Amniotic epithelial cell (primary cell): ENCODE results near the gene CHPF2.

Experiments used
- DNase-seq: peaks from one replicate; pipeline ENCODE4 v3.0.0-alpha.2; 2010; ENCODE audit warnings: low read depth

CHPF2 gene, protein sequence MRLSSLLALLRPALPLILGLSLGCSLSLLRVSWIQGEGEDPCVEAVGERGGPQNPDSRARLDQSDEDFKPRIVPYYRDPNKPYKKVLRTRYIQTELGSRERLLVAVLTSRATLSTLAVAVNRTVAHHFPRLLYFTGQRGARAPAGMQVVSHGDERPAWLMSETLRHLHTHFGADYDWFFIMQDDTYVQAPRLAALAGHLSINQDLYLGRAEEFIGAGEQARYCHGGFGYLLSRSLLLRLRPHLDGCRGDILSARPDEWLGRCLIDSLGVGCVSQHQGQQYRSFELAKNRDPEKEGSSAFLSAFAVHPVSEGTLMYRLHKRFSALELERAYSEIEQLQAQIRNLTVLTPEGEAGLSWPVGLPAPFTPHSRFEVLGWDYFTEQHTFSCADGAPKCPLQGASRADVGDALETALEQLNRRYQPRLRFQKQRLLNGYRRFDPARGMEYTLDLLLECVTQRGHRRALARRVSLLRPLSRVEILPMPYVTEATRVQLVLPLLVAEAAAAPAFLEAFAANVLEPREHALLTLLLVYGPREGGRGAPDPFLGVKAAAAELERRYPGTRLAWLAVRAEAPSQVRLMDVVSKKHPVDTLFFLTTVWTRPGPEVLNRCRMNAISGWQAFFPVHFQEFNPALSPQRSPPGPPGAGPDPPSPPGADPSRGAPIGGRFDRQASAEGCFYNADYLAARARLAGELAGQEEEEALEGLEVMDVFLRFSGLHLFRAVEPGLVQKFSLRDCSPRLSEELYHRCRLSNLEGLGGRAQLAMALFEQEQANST

DNA sequence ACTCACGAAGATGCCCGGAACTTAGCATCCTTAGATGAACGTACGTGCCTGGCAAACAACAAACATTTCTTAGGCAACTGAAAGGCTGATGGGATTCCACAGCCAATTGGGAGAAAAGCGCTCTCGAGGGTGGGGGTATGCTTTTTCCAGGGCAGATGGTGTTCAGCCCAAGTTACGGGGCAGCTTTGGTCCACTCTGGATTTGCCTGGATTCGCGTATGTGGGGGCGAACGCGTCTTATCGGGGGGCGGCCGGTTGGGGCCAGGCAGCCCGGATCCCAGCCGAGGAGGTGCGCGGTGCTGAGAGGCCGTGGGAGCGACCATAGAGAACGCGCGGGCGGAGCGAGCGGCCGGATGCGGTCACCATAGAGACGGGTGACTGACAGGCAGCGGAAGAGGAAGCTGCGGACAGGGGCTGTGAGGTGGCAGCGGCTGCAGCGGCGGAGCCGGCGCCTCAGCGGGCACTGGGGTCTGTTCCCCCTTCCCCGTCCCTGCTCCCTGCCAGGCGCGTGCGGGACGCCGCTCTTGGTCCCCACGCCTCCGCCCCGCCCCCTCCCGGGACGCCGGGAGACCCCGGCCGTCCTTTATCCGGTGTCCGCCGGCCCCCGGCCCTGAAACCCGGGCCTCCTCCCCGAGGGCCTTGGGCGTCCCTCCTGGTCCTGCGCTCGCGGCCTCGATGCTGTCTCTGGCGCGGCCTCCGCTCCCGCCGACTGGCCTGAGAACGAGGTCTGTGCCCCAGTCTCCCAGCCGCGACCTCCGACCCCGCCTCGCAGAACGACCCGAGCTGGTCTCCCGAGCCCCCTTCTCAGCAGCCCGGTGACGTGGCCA, at the start of gene CHPF2:
CHPF2 (plus strand) TSS at position 393 of the 826 bp plus-strand sequence. CDS start 1,529 bp downstream, outside the sequence.
- DNase-seq: peak; percentile 84

DNA sequence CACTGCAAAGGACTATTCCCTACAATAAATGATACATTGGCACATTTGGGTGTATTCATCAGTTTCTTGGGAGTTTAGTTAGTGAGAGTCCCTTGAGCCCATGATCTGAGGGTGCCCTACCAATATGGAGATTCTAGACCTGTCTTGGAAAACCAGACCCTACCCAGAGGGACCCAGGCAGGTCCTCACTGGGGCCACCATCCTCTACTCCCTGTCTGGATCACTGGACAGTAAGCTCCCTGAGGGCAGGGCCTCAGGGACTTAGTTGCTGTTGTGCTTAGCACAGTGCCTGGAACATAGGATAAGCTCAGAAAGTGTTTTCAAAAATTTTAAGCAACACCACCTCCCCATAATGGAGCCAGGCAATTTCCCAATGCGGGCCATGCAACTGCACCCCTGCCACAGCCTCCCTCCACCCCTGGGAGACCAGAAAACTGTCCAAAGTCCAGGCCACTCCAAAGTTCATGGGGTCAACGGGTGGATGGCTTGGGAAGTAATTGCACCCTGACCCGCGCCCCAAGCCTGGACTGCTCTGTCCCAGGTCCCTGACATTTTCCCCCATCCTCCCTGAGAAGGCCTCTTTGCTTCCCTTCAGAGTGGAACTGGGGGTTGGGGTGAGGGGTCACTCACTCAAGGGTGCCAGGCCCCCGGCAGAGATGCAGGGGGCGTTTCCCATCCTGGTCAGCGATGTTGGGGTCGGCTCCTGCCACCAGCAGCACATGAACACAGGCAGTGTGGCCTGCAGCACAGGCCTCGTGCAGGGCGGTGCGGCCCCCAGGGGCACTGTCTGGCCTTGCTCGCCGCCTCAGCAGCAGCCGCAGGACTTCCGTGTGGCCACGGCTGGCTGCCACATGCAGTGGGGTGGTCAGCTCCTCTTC, 46.3 kb upstream of the CHPF2 start:
- DNase-seq: no peak

DNA sequence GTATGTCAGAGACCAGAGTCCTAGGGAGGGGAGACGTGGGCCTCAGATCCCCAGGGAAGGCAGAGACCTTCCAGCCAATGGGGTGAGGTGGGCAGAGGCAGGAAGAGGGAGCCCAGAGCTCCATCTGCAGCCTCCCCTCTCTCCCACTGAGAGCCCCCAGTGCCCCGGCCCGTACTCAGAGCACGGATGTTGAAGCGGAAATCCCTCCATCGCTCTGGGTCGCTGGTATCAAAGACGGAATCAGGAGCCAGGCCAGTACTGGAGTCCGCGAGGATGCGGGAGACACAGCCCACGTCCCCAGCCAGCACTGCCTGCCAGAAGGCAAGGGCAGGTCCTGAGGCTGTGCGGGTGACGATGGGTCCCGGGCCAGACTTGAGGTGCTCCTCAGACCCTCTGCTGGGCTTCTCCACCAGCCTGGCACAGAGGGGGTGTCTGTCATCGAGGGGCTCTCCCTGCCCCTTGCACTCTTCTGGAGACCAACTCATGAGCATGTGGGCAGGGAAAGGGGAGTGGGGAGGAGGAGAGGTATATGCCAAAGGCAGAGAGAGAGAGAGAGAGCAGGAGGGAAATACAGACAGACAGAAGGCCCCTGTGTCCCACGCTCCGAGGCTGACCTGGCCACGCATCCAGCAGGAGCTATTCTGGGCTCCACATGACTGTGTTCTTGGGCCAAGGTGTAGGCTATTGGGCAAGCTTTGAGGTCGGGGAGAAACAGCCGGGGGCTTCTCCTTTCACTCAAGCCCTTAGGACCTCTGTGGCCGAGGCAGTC, 45.5 kb upstream of the CHPF2 start, which contains the start of gene ASB10:
ASB10 (minus strand) TSS at position 611 of the 769 bp plus-strand sequence; CDS start at position 491, 120 bp downstream.
- no peak for DNase-seq

DNA sequence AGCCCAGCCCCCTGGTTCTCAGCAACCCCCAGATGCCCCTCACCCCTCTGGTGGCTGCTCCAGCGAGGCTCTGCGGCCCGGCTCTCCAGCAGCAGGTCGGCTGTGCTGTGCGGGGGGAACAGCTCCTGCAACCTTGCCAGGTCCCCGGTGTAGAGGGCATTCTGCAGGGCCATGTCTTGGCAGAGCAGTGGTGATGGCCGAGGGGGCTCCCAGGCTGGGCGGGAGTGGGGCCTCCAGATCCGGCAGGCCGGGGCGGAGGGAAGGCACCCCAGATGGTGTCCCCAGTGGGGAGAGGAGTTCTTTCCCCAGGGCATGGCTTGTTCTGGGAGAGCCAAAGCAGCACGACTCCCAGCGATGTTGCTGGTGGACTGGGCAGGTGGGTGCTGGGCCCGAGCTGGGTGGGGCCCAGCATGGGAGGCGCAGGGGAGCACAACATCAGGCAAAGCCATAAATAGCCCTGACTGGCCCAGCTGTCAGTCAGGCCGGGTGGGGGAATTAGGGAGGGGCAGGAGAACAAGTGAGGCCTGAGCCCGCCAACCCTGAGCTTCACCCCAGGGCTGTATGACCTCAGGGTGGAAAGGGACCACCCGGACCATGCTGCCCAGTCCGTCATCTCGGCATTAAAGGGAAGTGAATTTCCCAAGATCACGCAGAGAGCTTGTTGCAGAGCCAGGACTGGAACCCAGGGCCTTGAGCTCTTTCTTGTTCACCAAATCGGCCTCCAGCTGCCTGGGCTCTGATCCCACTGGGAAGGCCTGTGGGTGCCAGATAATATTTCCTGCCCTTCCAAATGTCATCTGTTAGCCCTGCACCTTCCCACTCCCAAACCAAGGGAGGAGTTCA, 44.7 kb upstream of the CHPF2 start:
- no peak for DNase-seq

DNA sequence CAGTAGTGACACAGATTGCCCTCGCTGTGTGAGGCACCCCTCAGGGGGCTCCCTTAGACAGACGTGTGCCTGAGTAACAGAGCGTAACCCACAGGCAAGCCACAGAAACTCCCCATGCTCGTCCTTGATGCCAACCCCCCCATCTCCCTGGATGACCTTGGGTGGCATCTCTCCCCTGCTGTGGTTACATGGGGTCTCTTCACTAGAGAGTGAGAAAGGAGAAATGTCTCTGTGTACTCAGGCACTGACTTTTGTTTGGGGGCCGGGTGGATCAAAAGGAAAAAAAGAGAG, 44.1 kb upstream of the CHPF2 start:
- no peak for DNase-seq

DNA sequence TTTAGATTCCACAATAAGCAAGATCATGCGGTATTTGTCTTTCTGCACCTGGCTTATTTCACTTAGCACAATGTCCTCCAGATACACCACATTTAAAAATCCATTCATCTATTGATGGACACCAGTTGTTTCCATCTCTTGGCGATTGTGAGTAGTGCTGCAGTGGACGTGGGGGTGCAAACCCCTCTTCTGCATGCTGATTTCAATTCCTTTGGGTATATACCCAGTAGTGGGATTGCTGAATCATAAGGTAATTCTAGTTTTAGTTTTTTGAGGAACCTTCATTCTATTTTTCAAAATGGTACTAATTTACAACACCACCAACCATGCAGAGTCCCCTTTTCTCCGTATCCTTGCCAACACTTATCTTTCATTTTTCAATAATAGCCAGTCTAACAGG, 43.2 kb upstream of the CHPF2 start:
- DNase-seq: no peak

DNA sequence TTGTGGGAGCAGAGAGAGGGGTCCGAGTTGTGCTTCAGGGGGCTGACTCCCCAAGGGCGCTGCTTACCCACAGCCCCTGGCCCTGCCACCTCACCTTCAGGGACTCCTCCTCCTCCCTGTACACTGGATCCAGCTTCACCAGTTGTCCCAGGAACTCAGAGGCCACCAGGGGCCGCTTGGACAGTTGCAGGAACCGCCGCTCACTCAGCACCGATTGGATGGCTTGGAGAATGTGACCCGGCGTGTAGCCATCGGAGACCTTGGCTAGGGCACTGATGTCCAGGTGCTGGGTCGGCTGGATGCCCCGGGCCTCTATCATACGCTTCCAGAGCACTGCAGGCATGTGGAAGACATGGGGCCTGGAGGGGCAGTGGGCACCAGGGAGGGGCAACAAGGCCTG, 40.7 kb upstream of the CHPF2 start:
- DNase-seq: no peak

DNA sequence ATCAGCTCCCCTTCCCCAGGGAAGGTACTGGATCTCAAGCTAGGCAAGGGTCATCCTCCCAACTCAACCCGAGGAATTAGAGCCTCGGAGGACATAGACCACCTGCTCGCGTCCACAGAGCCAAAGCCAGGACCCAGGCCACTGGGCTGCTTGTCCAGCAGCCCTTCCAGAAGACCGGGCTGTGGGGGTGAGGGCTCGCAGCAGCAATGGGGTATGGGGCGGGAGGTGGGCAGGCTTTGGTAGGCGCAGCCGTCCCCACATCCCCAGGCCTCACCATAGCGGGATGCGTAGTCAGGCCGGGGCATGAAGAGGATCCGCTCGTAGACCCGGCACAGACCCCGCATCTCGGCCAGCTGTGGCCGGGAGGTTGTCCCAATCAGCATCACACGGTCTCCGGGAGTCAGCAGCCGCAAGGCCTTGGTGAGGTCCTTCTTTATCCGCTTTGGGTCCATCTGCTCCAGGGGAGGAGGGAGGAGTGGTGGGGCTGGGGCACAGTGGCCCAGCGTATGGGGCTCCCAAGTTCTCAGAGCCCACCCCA, 40.2 kb upstream of the CHPF2 start:
- DNase-seq: no peak

DNA sequence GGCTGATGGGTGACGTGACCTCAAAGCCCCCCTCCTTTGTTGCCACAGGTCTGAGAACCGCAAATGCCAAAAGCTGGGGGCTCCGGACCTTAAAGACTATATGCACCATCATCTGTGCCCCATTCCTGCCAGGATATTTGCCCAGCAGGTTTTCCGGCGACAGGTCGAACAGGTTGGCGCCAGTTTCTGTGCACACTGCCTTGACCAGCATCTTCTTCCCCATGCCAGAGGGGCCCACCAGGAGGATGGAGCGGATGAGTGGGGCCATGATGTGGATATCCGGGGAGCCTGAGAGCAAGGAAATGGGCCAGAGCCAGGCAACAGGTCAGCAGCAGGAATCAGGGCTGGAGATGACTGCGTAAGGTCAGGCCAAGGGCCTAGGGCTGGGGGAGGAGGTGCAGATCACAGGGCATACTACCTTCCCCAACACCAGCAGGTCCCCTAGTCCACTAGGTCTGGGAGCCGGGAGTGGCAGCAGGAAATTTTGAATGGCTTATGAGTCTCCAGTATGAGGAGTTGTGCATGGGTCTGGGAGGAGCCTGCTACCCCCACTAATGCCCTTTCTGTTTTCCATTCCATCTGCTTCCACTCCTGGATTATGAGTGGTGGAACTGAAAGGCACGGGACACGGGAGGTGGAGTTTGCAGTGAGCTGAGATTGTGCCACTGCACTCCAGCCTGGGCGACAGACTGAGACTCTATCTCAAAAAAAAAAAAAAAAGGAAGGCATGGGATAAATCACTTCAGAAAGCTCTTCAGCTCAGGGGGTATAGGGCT, 38.9 kb upstream of the CHPF2 start:
- no peak for DNase-seq

DNA sequence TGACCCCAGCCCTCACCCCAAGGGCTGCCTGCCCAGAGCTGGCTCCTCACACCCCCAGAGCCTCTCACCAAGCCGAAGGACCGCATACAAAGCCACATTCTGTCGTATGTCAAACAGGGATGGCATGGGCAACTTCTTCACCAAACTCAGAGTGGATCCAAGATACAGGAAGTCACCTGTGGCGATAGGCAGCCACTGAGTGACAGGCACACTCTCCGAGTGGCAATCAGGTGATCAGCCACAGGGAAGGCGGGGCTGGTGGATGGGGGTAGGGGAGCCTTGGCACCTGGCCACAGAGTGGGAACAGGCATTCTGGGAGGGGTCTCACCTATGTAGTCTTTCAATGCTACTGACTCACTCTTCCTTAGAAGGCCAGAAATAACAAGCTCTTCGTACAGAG, 38.1 kb upstream of the CHPF2 start:
- no peak for DNase-seq

DNA sequence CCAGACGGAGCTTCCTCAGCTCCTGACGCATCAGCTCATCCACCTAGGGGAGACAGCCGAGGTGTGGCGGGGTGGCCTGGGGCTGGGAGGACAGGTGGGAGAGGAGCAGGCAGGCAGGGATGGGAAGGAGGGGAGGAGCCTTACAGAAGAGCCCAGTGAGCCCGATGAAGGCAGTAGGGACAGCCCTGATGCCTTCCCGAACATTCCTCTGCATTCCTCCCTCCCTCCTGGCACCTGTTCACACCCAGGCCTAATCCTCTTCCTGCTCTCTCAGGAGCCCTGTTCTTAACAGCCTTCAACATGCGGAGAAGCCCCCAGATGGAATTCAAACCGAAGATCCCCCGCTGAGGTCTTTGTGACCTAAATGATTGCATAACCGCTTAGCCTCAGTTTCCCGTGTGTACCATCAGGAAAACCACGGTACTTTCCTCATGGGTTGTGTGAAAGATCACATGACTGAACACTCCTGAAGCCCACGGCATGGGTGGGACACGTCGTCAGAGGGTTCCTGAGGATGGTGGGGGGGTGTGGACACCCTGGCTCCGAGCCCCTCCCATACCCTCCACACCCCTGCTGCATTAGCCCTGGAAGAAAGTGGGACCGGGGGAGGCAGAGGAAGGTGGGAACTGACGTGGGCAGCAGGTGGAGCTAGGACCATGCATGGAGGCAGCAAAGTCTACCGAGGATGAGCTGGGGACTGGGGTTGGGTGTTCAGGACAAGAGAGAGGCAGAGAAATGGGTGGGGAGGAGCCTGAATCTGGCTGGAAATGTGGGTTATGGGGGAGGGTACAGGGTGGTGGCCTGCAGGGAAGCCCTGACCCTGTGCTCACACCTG, 36.5 kb upstream of the CHPF2 start:
- no peak for DNase-seq

DNA sequence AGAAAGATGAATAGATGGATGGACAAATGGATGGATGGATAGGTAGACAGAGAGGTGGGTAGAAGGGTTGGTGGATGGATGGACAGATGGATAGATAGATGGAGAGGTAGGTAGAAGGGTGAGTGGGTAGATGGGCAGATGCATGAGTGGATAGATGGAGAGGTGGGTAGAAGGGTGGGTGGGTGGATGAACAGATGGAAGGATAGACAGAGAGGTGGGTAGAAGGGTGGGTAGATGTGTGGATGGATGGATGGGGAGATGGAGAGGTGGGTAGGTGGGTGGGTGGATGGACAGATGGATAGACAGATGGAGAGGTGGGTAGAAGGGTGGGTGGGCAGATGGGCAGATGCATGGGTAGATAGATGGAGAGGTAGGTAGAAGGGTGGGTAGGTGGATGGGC, 34.4 kb upstream of the CHPF2 start:
- DNase-seq: no peak

DNA sequence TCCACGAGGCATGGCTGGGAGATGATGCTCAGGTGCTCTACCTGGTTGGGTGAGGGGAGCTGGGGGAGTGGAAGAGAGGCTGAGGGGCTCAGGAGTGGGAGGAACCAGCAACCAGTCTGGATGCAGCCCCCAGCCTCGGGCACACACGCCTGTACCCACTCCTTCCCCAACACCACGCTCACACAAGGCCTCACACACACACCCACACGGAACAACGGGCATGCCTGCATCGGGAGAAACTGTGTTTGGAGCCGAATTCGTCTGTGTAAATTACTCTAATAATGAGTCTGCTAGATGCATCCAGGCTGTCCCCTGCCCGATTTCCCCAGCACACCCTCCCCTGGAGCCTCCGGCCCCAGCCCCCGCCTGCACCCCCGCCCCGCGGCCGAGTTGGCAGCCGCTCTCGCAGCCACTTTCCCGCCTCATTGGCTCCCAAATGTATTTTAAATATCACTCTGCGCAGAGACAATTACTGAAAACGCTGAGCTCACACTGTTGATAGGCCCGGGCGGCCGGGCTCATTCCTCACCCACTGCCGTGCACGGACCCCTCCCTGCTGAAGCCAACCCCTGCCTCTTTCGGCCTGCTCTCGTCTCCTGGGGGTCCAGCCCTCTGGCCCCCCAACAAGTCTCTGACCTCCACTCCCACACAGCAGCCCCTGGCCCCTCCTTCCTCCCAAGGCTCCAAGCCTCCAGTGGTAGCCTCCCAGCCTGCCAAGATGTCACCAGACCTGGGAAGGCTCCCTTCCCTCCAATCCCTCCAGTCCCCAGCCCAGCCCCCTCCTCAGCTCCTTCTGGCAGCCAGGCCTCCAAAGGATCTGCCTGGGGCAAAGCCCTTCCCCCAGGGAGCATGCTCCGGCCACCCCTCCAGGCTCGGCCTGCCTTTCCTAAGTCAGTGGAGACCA, 33.1 kb upstream of the CHPF2 start:
- DNase-seq: no peak

DNA sequence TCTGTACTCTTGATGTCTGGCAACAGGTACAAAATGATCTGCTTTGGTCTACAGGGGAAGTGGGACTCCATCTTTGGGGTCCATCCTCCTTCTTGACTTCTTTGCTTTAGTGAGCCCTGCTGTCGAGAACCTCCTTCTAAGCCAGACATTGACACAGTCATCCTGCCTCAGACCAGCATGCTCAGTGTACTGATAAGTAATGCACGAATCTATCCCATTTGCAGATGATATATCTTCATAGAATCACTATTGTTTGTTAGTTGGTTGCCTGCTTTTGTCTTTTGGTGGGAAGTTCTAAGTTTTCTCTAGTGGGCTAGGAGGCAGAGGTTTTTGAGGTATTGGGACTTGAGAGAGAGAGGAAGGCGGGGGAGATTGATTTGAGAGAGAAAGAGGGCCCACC, 30.9 kb upstream of the CHPF2 start:
- no peak for DNase-seq

DNA sequence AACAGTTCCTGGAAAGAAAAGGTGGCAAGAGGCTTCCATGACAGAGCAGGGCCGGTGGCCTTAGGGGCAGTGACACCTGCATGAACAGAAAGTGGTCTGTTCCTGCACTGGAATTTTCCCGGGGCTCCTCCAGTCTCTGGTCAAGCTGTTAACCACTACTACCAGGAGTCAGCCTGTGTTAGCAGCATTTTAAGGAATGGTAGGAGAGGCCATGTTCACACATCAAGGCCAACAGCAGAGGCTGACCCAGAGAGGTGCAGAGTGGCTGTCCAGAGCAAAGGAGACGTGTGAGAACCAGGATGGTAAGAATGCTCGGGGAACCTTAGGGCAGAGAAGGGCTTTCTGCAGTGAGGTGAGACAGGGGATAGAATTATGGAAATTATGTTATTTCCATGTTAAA, 30.5 kb upstream of the CHPF2 start:
- DNase-seq: no peak

DNA sequence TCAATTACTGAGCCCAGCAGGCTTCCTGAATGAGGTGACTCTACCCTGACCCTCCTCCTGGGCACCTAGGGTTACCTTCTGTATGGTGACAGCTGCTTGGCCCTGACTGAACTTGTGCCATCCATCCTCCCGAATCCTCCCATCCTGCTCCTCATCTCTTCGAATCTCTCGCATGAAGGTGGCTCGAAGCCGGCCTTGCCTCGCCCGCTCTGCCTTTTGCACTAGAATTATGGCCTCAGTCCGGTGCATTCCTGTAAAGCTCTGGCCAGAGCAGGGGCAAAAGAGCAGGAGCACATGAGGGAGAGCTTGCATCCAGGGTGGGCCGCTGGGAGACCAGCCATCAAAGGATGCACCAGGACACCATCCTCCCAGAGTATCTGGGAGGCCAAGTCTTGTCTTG, 29.4 kb upstream of the CHPF2 start:
- DNase-seq: no peak
